Left ventricle myocardium superior (tissue), 1 donor: ENCODE data around the gene DLX4. TPM values are rescaled to one million over a fixed set of nuclear protein-coding genes. Genes with fewer than 3 reads are reported as not detected.
A peak's percentile ranks its signal among the peaks of the same experiment; 100 is the strongest.

ENCODE experiments used
- ATAC-seq: fragments of 200-7000 bp; cut with Tn5 transposase; one replicate; pipeline ENCODE4 v1.9.1; 2020; ENCODE audit warnings: mild to moderate bottlenecking, moderate library complexity
- DNase-seq: peaks from one replicate; pipeline ENCODE4 v3.0.0-alpha.2; 2020
- intact Hi-C: fragments of 100-400 bp; cut with micrococcal nuclease; formaldehyde crosslinking; loops from one replicate; pipeline ENCODE4 v1.11.0; 2022
- total RNA-seq: library from RNA; stranded (reverse); fragmentation: NEBNext Ultra II Directional; extraction: Animal tissue kit (Norgen Biotek cat#: 25700); gene quantifications from one replicate; pipeline ENCODE4 v1.2.1, GENCODE V29; 2021
- donor health status: DM: no; HTN: yes; CAD: no; lungs with severe emphysema.

Gene DLX4
- total RNA-seq, 1 donor from 2014 or later: not detected

DNA sequence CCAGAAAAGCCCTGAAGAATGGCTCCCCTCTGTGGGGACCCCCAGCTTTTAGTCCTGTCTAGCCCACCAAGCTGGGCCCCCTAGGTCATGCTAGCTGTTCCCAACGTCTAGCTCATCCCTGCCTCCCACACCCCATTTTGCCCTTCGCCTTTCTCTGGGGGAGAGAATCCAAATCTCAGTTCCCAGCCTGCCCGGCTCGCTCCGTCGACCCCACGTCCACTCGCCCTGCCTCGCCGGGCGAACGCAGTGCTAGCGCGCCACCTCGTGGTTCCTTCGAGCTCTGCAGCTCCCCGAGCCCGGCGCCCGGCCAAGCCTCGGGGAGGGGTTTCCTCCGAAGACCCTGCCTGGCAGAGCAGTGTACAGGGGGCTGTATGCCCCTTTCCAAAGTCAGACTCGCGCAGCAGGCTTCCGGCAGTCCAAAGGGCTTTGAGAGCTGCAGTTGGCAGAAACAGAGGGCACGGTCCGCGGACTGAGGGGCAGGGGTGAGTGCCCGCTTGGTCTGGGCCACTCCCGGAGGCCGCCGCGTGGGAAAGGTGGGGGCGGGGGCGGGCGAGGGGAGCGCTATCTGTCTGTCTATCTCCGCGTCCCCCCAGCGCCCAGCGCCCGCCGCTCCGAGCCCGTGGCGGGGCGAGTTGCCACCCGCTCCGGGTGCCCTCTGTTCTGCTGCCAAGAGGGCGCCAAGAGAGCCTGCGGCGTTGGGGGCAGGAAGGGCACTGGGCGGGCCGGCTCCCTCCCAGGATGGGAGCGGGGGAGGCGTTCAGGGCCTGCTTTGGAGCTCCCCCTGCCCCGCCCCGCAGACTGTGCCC, 27.7 kb downstream of the DLX4 start:
- DNase-seq (peak; percentile 73), ATAC-seq (peak; percentile 51)
- intact Hi-C loops: loop anchor here (5.0 kb wide), 2 partner anchors 119 to 134 kb away; no protein-coding TSS in a partner anchor

DNA sequence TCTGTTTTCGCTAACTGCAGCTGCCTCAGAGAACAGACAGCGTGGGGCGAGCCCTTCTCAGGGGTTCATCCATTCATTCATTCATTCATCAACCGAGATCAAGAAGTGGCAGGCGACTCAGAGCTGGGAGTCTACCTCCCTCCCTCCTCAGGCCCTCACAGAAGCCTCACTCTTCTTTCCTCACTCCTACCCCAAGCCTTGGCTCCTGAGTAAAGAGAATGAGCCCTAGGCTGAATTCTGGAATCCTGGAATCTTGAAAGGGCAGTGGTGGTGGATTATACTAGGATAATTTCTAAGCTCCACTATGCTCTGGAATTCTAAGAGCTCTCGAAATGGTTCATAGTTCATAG, 28.3 kb downstream of the DLX4 start:
- no peak for ATAC-seq
- intact Hi-C loops: loop anchor here (5.0 kb wide), 2 partner anchors 120 to 135 kb away; no protein-coding TSS in a partner anchor
- no peak for DNase-seq

DNA sequence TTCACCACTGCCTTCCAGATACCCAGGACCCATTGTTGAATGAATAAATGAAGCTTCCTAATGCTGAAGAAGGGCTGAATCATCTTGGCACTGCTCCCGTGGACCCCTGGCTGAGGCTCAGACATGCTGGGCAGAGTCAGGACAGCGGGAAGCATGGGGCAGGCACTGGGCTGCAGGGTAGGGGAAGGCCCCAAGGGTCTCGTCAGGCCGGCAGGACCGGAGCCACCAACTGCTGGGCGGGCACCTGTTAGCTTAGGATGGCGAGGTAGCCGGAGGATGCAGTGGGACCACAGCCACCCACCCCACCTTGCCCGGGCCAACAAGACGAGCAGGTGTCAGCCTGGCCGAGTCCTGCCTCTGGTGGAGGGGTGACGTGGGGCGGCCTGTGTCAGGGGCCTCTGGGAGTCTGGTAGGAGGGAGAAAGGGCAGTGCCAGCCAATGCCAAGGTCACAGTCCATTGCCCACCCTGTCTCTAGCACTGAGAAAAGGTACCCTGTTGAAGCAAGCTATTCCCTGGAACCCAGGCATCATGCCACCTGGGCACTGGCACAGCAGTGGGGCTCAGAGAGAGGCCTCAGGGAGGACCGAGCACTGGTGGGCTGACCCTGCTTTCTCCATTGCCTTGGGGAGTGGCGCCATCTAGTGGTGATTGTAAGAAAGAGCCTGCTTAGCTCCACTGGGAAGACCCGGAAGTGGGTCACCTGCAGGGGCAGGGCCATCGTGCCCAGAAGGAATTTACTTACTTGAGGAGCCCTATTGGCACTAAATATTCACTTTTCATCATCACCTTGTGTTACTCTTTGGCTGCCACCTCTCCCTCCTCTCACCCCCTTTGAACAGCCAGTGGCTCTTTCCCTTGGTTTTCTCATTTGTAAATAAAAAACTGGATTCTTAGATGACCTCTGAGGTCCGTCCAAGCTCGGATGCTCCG, 29.0 kb downstream of the DLX4 start:
- intact Hi-C loops: loop anchor here (5.0 kb wide), 2 partner anchors 121 to 136 kb away; no protein-coding TSS in a partner anchor
- peak; percentile 66 for DNase-seq

DNA sequence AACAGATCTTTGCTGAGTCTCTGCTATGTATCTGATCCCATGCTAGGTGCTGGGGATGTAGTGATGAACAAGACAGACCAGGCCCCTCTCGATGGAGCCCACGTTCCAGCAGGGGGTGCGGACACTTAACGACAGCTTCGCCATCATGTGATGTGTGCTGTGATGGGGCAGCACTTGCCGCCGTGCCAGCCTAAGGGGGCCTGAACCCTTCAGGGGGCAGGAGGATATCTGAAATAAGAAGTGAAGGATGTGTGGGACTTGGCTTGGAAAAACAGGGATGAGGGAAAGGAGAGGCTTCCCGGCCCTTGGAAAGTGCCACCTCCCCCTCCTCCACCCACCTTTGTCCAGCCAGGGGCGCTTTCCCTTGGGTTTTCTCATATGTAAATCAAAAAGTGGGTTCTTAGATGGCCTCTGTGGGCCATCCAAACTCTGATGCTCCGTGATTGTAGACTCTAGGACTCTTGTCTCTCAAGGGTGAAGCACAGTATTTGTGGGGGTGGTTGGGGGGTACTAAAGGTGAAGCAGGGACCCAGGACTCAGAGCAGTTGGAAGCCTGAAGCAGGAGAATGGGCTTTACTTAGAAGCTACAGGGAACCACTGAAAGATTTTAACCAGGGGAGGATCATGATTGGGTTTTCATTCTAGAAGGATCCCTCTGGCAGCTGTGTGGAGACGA, 30.0 kb downstream of the DLX4 start:
- DNase-seq (no peak), ATAC-seq (no peak)
- intact Hi-C loops: loop anchor here (5.0 kb wide), 2 partner anchors 122 to 137 kb away; no protein-coding TSS in a partner anchor

More for the DNA sequence above, 29.0 kb downstream of the DLX4 start:
- peak; percentile 78 for ATAC-seq

DNA sequence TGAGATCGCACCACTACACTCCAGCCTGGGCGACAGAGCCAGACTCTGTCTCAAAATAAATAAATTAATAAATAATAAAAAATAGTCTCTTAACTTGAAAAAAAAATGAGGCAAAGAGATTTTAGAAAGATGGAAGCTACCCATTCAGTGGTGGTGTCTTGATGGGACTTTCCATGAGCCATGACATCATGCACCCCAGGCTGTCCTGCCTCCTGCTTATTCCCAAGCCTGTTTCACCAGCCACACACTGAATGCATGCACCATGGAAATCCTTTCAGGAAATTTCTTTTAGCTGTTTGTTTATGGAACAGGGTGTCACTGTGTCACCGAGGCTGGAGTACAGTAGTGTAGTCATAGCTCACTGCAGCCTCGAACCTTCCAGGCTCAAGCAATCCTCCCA, 34.9 kb downstream of the DLX4 start:
- intact Hi-C loops: no loop called here
- DNase-seq: no peak
- no peak for ATAC-seq

DNA sequence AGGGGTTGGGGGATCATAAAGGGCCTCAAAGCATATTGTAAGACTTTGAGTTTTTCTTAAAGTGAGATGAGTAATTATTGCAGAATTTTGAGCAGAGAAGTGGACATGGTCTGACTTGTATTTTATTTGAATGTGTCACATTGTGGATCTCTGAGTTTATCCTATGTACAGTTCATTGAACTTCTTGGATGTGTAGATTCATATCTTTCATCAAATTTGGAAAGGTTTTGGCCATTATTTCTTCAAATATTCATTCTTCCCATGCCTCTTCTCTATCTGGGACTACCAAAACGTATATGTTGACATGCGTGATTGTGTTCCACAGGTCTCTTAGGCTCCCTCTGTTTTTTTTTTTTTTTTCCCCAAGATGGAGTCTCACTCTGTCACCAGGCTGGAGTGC, 40.3 kb downstream of the DLX4 start:
- ATAC-seq (no peak), DNase-seq (no peak)
- intact Hi-C loops: no loop called here

DNA sequence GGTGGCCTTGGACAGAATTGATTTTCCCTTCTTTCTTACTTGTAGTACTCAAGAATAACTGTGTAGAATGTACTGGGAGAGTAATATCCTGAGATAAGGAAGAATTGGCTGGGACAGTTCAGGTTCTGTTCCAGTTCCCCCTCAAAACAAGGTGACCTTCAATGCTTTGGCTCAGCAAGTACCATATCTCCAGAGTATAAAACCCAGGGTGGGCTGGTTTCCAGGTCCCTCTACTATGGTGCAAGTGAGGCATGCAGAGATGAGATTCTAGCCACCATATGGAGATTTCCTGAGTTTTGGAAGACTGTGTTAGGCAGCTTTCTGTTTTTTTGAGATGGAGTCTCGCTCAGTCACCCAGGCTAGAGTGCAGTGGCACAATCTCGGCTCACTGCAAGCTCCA, 44.1 kb downstream of the DLX4 start:
- intact Hi-C loops: no loop called here
- DNase-seq: no peak
- ATAC-seq: no peak

DNA sequence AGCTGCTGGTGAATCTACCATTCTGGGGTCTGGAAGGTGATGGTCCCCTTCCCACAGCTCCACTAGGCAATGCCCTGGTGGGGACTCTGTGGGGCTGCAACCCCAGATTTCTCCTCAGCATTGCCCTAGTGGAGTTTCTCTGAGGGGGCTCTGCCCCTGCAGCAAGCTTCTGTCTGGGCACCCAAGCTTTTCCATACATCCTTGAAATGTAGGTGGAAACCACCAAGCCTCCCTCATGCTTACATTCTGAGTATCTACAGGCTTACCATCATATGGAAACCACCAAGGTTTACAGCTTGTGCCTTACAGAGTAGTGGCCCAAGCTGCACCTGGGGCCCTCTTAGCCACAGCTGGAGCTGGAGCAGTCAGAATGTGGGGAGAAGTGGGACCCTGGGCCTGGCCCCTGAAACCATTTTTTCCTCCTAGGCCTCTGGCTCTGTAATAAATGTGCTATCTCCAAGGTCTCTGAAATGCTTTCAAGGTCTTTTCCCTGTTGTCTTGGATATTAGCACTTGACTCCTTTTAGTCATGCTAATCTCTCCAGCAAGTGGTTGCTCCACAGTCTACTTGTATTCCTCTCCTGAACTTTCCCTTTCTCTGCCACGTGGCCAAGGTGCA, 45.6 kb downstream of the DLX4 start:
- ATAC-seq (no peak), DNase-seq (no peak)
- intact Hi-C loops: no loop called here

DNA sequence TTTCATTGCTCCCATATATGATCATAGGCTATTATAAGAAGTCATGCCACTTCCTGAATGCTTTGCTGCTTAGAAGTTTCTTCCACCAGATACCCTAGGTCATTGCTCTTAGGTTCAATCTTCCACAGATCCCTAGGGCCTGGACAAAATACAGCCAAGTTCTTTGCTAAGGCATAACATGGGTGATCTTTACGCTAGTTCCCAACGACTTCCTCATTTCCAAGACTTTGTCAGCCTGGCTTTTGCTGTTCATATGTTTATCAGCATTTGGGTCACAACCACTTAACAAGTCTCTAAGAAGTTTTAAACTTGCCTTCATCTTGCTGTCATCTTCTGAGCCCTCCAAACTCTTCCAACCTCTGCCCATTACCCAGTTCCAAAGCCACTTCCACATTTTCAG, 46.2 kb downstream of the DLX4 start:
- no peak for DNase-seq
- intact Hi-C loops: no loop called here
- no peak for ATAC-seq

DNA sequence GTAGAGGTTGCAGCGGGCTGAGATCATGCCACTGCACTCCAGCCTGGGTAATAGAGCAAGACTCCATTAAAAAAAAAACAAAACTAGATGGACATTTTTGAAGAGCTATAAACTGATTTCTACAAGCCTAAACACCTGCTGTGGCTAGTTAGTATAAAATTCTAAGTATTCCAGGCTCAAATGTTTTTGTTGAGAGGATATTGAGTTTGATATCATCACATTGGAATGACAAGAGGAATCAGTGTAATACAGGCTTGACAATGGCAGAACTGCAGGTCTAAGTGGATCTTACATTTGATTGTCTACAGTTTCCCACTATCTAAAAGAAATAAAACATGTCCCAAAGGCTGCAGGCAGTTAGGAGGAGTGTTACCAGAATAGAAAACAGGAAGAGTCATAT, 49.9 kb downstream of the DLX4 start:
- DNase-seq (no peak), ATAC-seq (no peak)
- intact Hi-C loops: no loop called here

DNA sequence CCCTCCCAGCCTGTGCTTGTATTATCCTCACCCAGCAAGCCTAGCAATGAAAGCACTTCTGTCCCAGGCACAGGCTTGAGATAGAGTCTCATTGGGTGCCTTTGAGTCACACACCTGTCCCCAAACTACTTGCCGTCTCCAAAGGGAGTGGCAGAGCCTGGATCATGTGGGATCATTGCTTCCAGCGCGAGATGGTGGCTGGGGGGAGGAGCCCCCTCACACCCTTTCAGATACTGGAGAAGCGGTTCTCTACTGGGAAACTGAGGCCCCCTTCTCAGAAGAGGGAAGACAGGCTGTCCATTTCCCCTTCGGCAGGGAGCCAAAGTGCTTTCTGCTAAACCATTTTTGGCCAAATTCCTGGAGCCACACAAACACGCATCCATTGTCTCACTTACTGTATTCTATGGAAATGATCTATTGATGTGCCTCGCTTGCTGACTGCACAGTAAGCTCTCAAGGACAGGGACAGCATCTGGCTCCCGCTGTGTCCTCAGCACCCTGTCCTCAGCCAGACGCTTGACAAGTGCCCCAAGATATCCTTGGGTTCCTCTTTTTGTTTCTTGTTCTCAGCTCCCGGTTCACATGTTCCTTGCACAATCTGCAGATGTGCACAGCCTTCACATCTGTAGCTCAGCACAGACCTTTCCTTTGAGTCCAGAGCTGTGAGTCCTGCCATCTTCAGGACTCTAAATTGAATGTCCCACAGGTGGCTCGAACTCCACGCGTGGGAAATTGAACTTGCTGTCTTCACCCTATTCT, 52.0 kb downstream of the DLX4 start:
- intact Hi-C loops: no loop called here
- ATAC-seq: no peak
- no peak for DNase-seq

DNA sequence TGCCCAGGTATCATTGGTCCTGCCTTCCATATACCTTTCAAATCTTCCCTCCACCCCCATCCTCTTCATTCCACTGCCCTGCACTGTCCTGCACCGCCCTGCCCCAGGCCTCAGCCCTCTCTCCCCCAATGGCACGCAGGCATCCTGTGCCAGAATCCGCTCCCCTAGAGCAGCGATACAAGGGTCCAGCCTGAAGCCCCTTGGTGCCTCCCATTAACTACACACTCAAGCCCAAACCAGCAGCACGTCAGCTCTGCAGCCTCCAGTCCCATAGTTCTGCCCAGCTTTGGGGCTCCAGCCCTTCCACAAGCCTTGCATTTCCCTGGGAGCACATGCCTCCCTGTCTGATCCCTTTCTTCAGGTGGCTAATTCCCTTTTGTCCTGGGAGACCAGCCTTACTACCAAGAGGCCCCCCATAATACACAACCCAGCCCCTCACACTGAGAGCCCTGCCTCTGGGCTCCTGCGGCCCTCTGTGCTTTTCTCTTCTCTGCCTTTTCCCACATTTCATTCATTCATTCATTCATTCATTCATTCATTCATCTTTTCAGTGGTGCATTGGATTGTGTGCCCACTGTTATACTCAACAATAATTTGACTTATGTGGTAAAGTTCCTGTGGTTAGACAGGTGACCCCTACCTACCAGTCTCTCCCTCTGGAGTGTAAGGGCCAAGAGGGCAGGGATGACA, 52.8 kb downstream of the DLX4 start:
- no peak for DNase-seq
- intact Hi-C loops: no loop called here
- ATAC-seq: no peak

DNA sequence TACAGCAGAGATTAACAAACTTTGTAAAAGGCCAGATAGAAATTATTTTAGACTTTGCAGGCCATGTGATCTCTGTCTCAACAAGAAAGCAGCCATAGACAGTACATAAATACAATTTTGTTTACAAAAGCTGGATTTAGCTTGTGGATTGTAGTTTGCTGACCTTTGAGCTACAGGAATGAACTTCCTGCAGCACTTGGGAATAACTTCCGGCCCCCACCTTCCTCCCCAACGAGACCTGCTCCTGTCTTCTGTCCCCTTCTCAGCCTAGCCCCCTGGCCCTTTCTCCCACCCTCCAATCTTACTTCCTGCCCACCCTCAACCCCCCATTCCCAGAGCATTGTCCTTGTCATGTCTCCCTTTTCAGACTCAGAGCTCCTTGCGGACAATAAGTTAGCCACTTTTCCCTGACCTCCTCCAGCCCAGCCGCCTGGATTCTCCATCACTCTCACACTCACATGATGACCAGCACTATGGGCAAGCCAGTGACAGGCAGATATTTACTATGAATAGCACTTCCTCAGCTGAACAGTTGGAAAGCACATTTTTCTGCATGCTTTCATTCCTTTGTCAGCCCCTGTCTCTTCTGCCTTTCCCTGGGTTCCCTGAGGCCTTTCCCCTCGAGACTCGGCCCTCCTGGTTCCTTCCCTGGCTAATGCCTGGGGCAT, 53.6 kb downstream of the DLX4 start:
- no peak for DNase-seq
- intact Hi-C loops: no loop called here
- peak; percentile 11 for ATAC-seq

DNA sequence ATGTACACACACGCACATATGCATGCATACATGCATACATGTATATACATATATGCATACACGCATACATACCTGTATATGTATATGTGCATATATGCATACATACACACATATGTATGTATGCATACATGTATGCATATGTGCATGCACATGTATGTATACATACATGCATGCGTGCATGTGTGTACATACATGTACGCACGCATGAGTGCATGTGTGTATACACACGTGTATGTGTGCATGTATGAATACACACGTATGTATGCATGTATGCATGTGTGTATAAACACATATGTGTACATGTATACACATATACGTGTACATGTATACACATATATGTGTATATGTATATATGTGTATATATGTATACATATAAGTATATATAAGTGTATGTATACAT, 54.5 kb downstream of the DLX4 start:
- intact Hi-C loops: no loop called here
- no peak for ATAC-seq
- no peak for DNase-seq
